ENCODE measurements around the gene CAPS. TPM values are rescaled to one million over a fixed set of nuclear protein-coding genes. Genes with fewer than 3 reads are reported as not detected.

CAPS gene
- total and polyA plus RNA-seq, 10 donors, result 14.7 to 61.8 (median 18.7) TPM

DNA sequence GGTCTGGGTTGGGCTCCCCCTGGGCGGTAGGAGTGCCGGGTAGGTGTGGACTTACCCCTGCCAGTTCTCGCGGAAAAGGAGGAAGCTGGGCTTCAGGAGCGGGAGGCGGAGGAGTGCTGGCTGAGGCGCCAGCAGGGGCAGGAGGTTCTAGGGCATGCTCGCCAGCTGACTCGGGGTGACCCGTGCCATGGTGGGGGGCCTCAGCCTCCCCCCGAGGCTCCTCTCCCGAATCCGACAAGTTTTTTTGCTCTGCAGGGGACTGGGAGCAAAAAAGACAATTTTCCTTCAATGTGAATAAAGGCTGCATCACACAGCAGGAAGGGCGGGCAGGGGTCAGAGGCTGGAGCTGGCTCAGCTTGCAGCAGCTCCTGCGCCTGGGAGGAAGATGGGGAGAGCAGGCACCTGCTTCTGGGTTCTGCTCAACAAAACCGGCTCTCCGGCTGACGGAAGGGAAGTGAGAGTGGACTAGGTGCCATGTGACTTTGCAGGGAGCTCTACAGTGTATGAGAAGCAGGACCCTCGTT, 37.3 kb downstream of the CAPS start:
- TF ChIP-seq POLR2A (IDR thresholded peaks at IDR 0.05) (no peak), POLR2AphosphoS5 (IDR thresholded peaks at IDR 0.05) (peak in 2 of 3 donors; percentile 59 to 61)
- TF ChIP-seq, protein P1, sequence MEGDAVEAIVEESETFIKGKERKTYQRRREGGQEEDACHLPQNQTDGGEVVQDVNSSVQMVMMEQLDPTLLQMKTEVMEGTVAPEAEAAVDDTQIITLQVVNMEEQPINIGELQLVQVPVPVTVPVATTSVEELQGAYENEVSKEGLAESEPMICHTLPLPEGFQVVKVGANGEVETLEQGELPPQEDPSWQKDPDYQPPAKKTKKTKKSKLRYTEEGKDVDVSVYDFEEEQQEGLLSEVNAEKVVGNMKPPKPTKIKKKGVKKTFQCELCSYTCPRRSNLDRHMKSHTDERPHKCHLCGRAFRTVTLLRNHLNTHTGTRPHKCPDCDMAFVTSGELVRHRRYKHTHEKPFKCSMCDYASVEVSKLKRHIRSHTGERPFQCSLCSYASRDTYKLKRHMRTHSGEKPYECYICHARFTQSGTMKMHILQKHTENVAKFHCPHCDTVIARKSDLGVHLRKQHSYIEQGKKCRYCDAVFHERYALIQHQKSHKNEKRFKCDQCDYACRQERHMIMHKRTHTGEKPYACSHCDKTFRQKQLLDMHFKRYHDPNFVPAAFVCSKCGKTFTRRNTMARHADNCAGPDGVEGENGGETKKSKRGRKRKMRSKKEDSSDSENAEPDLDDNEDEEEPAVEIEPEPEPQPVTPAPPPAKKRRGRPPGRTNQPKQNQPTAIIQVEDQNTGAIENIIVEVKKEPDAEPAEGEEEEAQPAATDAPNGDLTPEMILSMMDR (IDR thresholded peaks at IDR 0.05 in 8 of 11, conservative IDR thresholded peaks at IDR 0.05 in 3 of 11), result no peak
- H3K9me3 ChIP-seq, result no peaks in the 10 kb centered on the region
- H3K36me3 ChIP-seq, result peaks cover 0 to 32% (median 0%) of the 10 kb centered on the region in 6 donors
- peak; percentile 85 for DNase-seq
- H3K4me3 ChIP-seq, result peak overlapping the region in 1 of 8 donors; percentile 32
- no peaks in the 10 kb centered on the region for H3K27me3 ChIP-seq (replicated peaks in 1 of 7)
- WGBS, 5 donors, result 22 to 39% (median 26%) methylated on average over 12 to 19 of the region's 19 CpGs
- intact Hi-C loops (cut with DNase I; ENCODE audit: low total_unique reads), result no loop called here
- peak overlapping the region in 6 of 8 donors; percentile 39 to 87 (median 72) for H3K27ac ChIP-seq
- H3K4me1 ChIP-seq, result peaks cover 65 to 100% (median 99%) of the 10 kb centered on the region in 6 donors

DNA sequence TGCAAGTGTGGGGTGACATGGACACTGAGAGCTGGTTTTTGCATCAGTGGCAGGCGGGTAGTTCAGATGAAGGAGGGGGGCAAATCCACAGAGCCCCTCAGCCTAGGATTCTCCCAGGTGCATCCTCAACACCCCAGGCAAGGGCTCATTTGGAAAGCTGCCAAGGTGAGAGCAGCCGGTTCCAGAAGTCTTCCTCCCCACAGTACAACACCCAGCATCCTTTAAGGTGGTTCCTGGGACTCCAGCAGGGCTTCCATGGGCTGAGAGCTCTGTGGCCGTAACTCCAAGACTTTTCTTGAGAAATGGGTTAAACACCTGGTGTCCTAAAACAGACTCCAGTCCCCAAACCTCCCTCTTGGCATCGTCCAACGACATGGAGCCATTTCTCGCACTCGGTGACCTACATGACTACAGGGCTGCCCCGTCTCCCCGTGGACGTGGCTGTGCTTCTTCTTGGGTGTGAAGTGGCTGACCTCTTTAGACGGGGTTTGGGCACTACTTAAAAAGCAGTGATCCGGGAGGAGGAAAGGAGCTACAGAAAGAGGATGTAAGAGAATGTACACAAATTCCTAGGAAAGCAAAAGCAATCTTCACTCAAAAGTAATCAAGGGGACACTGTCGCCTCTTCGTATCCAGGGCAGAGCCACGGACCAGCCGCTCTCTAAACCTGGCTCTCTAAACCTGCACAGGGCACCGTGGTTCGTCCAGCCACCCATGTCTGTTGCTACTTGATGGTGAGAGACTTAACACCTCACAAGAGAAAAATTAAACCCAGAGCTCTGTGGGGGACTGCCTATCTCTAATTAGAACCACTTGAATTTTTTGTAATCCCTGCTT, 38.4 kb downstream of the CAPS start:
- no peaks in the 10 kb centered on the region for H3K27me3 ChIP-seq (replicated peaks in 1 of 7)
- peaks cover 62 to 100% (median 92%) of the 10 kb centered on the region in 6 donors for H3K4me1 ChIP-seq
- 76 to 83% (median 82%) methylated on average over 18 of the region's 18 CpGs for WGBS, 5 donors
- no peak for DNase-seq
- H3K27ac ChIP-seq, result peak overlapping the region in 5 of 8 donors; percentile 52 to 87 (median 84)
- intact Hi-C loops (cut with DNase I; ENCODE audit: low total_unique reads), result no loop called here
- no peak overlapping the region for H3K4me3 ChIP-seq
- no peak for TF ChIP-seq POLR2A (IDR thresholded peaks at IDR 0.05)
- TF ChIP-seq, protein P1 (IDR thresholded peaks at IDR 0.05 in 8 of 11, conservative IDR thresholded peaks at IDR 0.05 in 3 of 11), result no peak
- TF ChIP-seq POLR2AphosphoS5 (IDR thresholded peaks at IDR 0.05), result no peak
- peaks cover 0 to 41% (median 0%) of the 10 kb centered on the region in 6 donors for H3K36me3 ChIP-seq
- no peaks in the 10 kb centered on the region for H3K9me3 ChIP-seq

DNA sequence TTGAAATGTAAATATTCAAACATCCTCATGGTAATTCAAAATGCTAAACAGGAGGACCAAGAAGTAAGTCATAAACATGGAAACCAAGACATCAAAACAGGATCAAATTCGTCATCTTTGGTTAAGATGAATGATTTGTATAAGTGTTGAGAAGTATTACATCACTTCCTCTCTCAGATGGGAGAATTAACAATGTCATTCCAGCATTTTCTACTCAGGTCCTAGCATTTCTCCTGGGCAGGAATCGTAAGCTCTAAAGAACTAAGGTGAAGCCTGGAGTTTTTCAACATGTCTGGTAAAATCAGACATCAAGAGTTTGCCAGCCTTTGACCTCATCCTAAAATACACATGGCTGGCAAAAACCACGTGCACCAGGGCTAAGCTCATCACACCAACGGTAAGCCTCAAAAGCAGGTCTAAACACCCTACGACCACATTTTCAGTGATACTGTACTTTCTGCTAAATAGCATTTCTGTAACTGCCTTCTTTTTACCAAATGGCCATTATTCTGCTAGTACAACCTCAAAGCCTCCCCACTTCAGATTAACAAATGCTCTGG, 39.1 kb downstream of the CAPS start:
- TF ChIP-seq POLR2A (IDR thresholded peaks at IDR 0.05) (no peak), POLR2AphosphoS5 (IDR thresholded peaks at IDR 0.05) (no peak)
- TF ChIP-seq, protein P1 (IDR thresholded peaks at IDR 0.05 in 8 of 11, conservative IDR thresholded peaks at IDR 0.05 in 3 of 11), result no peak
- Histone ChIP-seq H3K9me3 (no peaks in the 10 kb centered on the region), H3K27me3 (replicated peaks in 1 of 7) (no peaks in the 10 kb centered on the region), H3K4me3 (no peak overlapping the region), H3K4me1 (peaks cover 62 to 100% (median 91%) of the 10 kb centered on the region in 6 donors), H3K36me3 (peaks cover 0 to 48% (median 0%) of the 10 kb centered on the region in 6 donors), H3K27ac (peak overlapping the region in 6 of 8 donors; percentile 29 to 87 (median 68))
- intact Hi-C loops (cut with DNase I; ENCODE audit: low total_unique reads), result no loop called here
- DNase-seq, result no peak
- 50 to 60% (median 56%) methylated on average over 5 of the region's 5 CpGs for WGBS, 5 donors
